ENCODE measurements around the gene DEFB126. TPM values are rescaled to one million over a fixed set of nuclear protein-coding genes. Genes with fewer than 3 reads are reported as not detected.
A peak's percentile ranks its signal among the peaks of the same experiment; 100 is the strongest.
"Not testable (repeated sequence)": the region's sequence is repeated elsewhere in the genome, so short reads cannot be mapped to it uniquely, and the experiment has no call there.

DEFB126 gene
- total RNA-seq, 4 donors from 2014 or later: not detected

DNA sequence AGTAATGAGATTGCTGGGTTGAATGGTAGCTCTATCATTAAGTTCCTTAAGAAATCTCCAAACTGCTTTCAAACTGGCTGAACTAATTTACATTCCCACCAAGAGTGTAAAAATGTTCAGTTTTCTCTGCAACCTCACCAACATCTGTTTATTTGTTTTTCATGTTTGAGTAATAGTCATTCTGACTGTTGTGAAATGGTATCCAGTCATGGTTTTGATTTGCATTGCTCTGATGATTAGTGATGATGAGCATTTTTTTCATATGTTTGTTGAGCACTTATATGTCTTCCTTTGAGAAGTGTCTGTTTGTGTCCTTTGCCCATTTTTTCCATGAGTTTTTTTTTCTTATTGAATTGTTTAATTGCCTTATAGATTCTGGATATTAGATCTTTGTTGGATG lies 30.0 kb upstream of the DEFB126 start:
- intact Hi-C loops (cut with DNase I): no loop called here
- H3K4me1 ChIP-seq: no peaks in the 10 kb centered on the region
- no peaks in the 10 kb centered on the region for H3K36me3 ChIP-seq
- H3K27me3 ChIP-seq: peaks cover 0 to 22% (median 0%) of the 10 kb centered on the region in 4 donors
- H3K9me3 ChIP-seq: peaks cover 0 to 3% (median 0%) of the 10 kb centered on the region in 3 donors
- no peak for DNase-seq
- no peak overlapping the region for H3K27ac ChIP-seq
- H3K4me3 ChIP-seq: no peak overlapping the region
- TF ChIP-seq, protein P1, sequence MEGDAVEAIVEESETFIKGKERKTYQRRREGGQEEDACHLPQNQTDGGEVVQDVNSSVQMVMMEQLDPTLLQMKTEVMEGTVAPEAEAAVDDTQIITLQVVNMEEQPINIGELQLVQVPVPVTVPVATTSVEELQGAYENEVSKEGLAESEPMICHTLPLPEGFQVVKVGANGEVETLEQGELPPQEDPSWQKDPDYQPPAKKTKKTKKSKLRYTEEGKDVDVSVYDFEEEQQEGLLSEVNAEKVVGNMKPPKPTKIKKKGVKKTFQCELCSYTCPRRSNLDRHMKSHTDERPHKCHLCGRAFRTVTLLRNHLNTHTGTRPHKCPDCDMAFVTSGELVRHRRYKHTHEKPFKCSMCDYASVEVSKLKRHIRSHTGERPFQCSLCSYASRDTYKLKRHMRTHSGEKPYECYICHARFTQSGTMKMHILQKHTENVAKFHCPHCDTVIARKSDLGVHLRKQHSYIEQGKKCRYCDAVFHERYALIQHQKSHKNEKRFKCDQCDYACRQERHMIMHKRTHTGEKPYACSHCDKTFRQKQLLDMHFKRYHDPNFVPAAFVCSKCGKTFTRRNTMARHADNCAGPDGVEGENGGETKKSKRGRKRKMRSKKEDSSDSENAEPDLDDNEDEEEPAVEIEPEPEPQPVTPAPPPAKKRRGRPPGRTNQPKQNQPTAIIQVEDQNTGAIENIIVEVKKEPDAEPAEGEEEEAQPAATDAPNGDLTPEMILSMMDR (IDR thresholded peaks at IDR 0.05): no peak
- TF ChIP-seq POLR2A (IDR thresholded peaks at IDR 0.05): no peak

DNA sequence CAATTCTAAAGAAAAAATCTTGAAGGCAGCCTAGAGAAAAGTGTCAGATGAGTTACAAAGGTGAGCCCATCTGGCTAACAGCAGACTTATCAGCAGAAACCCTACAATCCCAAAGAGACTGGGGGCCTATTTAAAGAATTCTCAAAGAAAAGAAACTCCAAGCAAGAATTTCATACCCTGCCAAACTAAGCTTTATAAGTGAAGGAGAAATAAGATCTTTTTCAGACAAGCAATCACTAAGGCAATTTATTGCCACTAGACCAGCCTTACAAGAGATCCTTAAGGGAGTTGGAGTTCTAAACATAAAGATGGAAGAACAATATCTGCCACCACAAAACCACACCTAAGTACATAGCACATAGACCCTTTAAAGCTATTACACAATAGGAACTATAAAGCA lies 24.9 kb upstream of the DEFB126 start:
- DNase-seq: no peak
- H3K4me3 ChIP-seq: no peak overlapping the region
- intact Hi-C loops (cut with DNase I): no loop called here
- no peaks in the 10 kb centered on the region for H3K4me1 ChIP-seq
- TF ChIP-seq, protein P1 (IDR thresholded peaks at IDR 0.05): no peak
- TF ChIP-seq POLR2A (IDR thresholded peaks at IDR 0.05): no peak
- H3K9me3 ChIP-seq: peaks cover 0 to 4% (median 0%) of the 10 kb centered on the region in 3 donors
- H3K36me3 ChIP-seq: no peaks in the 10 kb centered on the region
- peaks cover 0 to 51% (median 0%) of the 10 kb centered on the region in 4 donors for H3K27me3 ChIP-seq
- H3K27ac ChIP-seq: no peak overlapping the region

DNA sequence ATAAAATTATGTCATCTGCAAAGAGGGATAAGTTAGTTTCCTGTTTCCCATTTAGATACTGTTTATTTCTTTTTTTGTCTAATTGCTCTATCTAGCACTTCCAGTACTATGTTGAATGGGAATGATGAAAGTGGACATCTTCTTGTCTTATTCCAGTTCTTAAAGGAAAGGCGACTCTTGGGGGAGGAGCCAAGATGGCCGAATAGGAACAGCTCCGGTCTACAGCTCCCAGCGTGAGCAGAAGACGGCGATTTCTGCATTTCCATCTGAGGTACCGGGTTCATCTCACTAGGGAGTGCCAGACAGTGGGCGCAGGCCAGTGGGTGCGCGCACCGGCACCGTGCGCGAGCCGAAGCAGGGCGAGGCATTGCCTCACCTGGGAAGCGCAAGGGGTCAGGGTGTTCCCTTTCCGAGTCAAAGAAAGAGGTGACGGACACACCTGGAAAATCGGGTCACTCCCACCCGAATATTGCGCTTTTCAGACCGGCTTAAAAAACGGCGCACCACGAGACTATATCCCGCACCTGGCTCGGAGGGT lies 12.5 kb upstream of the DEFB126 start:
- H3K4me1 ChIP-seq; DNase-seq; H3K27ac ChIP-seq; H3K9me3 ChIP-seq; H3K4me3 ChIP-seq; H3K36me3 ChIP-seq; intact Hi-C loops (cut with DNase I): not testable (repeated sequence)
- WGBS, 2 donors: 81 to 87% methylated on average over 12 of the region's 28 CpGs
- H3K27me3 ChIP-seq: peaks cover 0 to 11% (median 0%) of the 10 kb centered on the region in 4 donors

DNA sequence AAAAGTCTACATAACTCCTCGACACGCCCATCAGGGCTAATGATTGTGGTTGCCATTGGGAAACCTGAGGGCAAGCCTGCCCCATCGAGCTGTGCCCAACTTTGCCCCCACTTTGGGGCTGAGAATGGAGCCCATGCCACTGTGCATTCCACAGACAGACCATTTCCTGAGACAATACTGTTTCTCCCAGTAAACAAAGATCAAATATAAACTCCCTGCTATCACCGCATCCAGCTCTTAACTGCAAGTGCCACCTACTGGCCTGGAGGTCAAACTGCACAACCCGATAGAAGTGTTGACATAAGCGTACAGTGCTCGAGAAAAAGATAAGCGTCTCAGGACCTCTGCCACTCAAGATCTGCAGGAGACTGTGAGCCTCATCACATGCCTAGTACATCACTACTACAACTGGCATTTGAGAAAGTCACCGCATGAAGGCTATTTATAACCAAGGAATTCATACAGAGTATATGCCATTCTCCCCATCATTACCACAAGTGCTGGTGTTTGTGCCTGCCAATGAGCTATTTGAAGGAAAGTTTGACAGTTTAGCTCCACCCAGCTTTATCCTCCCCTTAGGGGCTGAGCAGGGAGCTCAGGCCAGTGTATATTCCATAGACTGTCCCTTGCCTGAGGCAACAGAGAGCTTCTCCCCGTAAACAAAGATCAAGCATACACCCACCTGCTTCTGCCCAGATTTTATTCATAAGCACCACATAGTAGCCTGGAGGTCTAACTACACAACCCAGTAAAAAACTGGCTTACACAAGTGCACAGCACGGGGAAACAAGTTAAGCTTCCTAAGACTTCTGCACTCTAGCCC lies 4.5 kb upstream of the DEFB126 start:
- Histone ChIP-seq H3K27ac (no peak overlapping the region), H3K9me3 (peaks cover 0 to 8% (median 0%) of the 10 kb centered on the region in 3 donors), H3K4me3 (no peak overlapping the region), H3K27me3 (peaks cover 0 to 33% (median 0%) of the 10 kb centered on the region in 4 donors), H3K4me1 (no peaks in the 10 kb centered on the region), H3K36me3 (no peaks in the 10 kb centered on the region)
- intact Hi-C loops (cut with DNase I): no loop called here
- TF ChIP-seq, protein P1 (IDR thresholded peaks at IDR 0.05): peak in 1 of 6 experiments; percentile 15
- TF ChIP-seq POLR2A (IDR thresholded peaks at IDR 0.05): no peak
- DNase-seq: no peak
- WGBS, 2 donors: 74 to 79% methylated on average over 10 to 11 of the region's 11 CpGs

DNA sequence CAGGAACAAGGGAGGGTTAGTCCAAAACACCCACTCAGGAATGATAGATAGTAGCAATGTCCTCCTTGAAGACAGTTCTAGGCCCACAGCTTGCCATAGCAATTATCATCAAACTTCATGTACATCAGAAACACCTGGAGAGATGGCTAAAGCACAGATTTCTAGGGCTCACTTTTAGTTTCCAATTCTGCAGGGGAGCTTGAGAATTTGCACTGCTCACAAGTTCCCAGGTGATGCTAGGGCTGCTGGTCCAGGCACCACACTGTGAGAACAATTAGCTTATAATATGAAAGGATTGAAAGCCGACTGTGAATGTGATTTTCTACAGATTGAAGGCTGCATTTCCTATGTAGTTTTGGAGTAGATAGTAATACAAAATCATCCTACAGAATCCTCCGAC lies 3.5 kb downstream of the DEFB126 start:
- Histone ChIP-seq H3K27me3 (peaks cover 0 to 54% (median 0%) of the 10 kb centered on the region in 4 donors), H3K36me3 (no peaks in the 10 kb centered on the region), H3K27ac (no peak overlapping the region), H3K4me3 (no peak overlapping the region), H3K9me3 (no peaks in the 10 kb centered on the region), H3K4me1 (no peaks in the 10 kb centered on the region)
- no peak for DNase-seq
- 43 to 48% methylated on average over 2 of the region's 2 CpGs for WGBS, 2 donors
- intact Hi-C loops (cut with DNase I): no loop called here
- TF ChIP-seq, protein P1 (IDR thresholded peaks at IDR 0.05): no peak
- no peak for TF ChIP-seq POLR2A (IDR thresholded peaks at IDR 0.05)
